ENCODE measurements around the gene CCNL2. TPM values are rescaled to one million over a fixed set of nuclear protein-coding genes. Genes with fewer than 3 reads are reported as not detected.

The CCNL2 gene
- total RNA-seq, 1 experiment from 2014 or later: 142 TPM

GRCh38 chr1:1425753-1426495 lies 26.8 kb upstream of the CCNL2 start (continued):
- TF ChIP-seq, protein P1, sequence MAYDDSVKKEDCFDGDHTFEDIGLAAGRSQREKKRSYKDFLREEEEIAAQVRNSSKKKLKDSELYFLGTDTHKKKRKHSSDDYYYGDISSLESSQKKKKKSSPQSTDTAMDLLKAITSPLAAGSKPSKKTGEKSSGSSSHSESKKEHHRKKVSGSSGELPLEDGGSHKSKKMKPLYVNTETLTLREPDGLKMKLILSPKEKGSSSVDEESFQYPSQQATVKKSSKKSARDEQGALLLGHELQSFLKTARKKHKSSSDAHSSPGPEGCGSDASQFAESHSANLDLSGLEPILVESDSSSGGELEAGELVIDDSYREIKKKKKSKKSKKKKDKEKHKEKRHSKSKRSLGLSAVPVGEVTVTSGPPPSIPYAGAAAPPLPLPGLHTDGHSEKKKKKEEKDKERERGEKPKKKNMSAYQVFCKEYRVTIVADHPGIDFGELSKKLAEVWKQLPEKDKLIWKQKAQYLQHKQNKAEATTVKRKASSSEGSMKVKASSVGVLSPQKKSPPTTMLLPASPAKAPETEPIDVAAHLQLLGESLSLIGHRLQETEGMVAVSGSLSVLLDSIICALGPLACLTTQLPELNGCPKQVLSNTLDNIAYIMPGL (CRISPR knock-in tag; IDR thresholded peaks at IDR 0.05): peak; percentile 41; the same call in 1 of the 2 replicates
- TF ChIP-seq TP53 (CRISPR knock-in tag; IDR thresholded peaks at IDR 0.05) (no peak), ESRRA (CRISPR knock-in tag; IDR thresholded peaks at IDR 0.05; ENCODE audit: borderline replicate concordance) (no peak), FOXP1 (CRISPR knock-in tag; IDR thresholded peaks at IDR 0.05; ENCODE audit: borderline replicate concordance) (0 out of 2 replicates have a peak, but pooled peaks have one; percentile 14), ZNF423 (CRISPR knock-in tag; IDR thresholded peaks at IDR 0.05) (peak; percentile 40; the same call in 1 of the 2 replicates), ATF1 (CRISPR knock-in tag; IDR thresholded peaks at IDR 0.05) (no peak), ZNF263 (CRISPR knock-in tag; IDR thresholded peaks at IDR 0.05; ENCODE audit: low read depth) (peak; percentile 83), EMX1 (CRISPR knock-in tag; IDR thresholded peaks at IDR 0.05) (no peak), USF2 (CRISPR knock-in tag; IDR thresholded peaks at IDR 0.05) (0 out of 2 replicates have a peak, but pooled peaks have one; percentile 5), OVOL2 (CRISPR knock-in tag; IDR thresholded peaks at IDR 0.05; ENCODE audit: borderline replicate concordance) (no peak), RELA (CRISPR knock-in tag; IDR thresholded peaks at IDR 0.05; ENCODE audit: borderline replicate concordance) (no peak), FOXJ3 (CRISPR knock-in tag; IDR thresholded peaks at IDR 0.05; ENCODE audit: borderline replicate concordance) (no peak), FOXK1 (CRISPR knock-in tag; IDR thresholded peaks at IDR 0.05) (no peak), ZNF138 (CRISPR knock-in tag; conservative IDR thresholded peaks at IDR 0.05) (no peak), ZNF232 (CRISPR knock-in tag; IDR thresholded peaks at IDR 0.05) (no peak), GTF2I (CRISPR knock-in tag; conservative IDR thresholded peaks at IDR 0.05) (no peak), ATF2 (CRISPR knock-in tag; IDR thresholded peaks at IDR 0.05; ENCODE audit: borderline replicate concordance, low read depth) (no peak), TEAD4 (CRISPR knock-in tag; IDR thresholded peaks at IDR 0.05) (no peak), ZNF219 (CRISPR knock-in tag; IDR thresholded peaks at IDR 0.05; ENCODE audit: borderline replicate concordance) (no peak), RORB (CRISPR knock-in tag; IDR thresholded peaks at IDR 0.05) (no peak), PRRX2 (CRISPR knock-in tag; IDR thresholded peaks at IDR 0.05) (no peak), IRF2 (CRISPR knock-in tag; IDR thresholded peaks at IDR 0.05; ENCODE audit: borderline replicate concordance, low read depth) (no peak), NR2C2 (CRISPR knock-in tag; IDR thresholded peaks at IDR 0.05) (no peak), ZNF317 (CRISPR knock-in tag; IDR thresholded peaks at IDR 0.05; ENCODE audit: borderline replicate concordance, low read depth) (no peak)
- TF ChIP-seq, protein P2, sequence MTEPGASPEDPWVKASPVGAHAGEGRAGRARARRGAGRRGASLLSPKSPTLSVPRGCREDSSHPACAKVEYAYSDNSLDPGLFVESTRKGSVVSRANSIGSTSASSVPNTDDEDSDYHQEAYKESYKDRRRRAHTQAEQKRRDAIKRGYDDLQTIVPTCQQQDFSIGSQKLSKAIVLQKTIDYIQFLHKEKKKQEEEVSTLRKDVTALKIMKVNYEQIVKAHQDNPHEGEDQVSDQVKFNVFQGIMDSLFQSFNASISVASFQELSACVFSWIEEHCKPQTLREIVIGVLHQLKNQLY (CRISPR knock-in tag; IDR thresholded peaks at IDR 0.05): no peak
- TF ChIP-seq, protein P3, sequence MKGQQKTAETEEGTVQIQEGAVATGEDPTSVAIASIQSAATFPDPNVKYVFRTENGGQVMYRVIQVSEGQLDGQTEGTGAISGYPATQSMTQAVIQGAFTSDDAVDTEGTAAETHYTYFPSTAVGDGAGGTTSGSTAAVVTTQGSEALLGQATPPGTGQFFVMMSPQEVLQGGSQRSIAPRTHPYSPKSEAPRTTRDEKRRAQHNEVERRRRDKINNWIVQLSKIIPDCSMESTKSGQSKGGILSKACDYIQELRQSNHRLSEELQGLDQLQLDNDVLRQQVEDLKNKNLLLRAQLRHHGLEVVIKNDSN (CRISPR knock-in tag; IDR thresholded peaks at IDR 0.05): no peak
- TF ChIP-seq, protein P4, sequence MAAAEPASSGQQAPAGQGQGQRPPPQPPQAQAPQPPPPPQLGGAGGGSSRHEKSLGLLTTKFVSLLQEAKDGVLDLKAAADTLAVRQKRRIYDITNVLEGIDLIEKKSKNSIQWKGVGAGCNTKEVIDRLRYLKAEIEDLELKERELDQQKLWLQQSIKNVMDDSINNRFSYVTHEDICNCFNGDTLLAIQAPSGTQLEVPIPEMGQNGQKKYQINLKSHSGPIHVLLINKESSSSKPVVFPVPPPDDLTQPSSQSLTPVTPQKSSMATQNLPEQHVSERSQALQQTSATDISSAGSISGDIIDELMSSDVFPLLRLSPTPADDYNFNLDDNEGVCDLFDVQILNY (CRISPR knock-in tag; IDR thresholded peaks at IDR 0.05): no peak
- TF ChIP-seq, protein P5, sequence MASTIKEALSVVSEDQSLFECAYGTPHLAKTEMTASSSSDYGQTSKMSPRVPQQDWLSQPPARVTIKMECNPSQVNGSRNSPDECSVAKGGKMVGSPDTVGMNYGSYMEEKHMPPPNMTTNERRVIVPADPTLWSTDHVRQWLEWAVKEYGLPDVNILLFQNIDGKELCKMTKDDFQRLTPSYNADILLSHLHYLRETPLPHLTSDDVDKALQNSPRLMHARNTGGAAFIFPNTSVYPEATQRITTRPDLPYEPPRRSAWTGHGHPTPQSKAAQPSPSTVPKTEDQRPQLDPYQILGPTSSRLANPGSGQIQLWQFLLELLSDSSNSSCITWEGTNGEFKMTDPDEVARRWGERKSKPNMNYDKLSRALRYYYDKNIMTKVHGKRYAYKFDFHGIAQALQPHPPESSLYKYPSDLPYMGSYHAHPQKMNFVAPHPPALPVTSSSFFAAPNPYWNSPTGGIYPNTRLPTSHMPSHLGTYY (CRISPR knock-in tag; IDR thresholded peaks at IDR 0.05): no peak
- TF ChIP-seq, protein P6, sequence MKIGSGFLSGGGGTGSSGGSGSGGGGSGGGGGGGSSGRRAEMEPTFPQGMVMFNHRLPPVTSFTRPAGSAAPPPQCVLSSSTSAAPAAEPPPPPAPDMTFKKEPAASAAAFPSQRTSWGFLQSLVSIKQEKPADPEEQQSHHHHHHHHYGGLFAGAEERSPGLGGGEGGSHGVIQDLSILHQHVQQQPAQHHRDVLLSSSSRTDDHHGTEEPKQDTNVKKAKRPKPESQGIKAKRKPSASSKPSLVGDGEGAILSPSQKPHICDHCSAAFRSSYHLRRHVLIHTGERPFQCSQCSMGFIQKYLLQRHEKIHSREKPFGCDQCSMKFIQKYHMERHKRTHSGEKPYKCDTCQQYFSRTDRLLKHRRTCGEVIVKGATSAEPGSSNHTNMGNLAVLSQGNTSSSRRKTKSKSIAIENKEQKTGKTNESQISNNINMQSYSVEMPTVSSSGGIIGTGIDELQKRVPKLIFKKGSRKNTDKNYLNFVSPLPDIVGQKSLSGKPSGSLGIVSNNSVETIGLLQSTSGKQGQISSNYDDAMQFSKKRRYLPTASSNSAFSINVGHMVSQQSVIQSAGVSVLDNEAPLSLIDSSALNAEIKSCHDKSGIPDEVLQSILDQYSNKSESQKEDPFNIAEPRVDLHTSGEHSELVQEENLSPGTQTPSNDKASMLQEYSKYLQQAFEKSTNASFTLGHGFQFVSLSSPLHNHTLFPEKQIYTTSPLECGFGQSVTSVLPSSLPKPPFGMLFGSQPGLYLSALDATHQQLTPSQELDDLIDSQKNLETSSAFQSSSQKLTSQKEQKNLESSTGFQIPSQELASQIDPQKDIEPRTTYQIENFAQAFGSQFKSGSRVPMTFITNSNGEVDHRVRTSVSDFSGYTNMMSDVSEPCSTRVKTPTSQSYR (CRISPR knock-in tag; IDR thresholded peaks at IDR 0.05): no peak

Measured in WTC11 (cell line).